UCSD-AML1 (cell line): Measurements from ENCODE around the gene MEIS1.

Experiments used
- DNase-seq: peaks from one replicate; lab custom pipeline; 2025; ENCODE audit not compliant: unreplicated experiment; lab: John Stamatoyannopoulos, UW

Gene MEIS1

GRCh38 chr2:66431274-66431642 lies 3.7 kb upstream of the MEIS1 start:
- no peak for DNase-seq

- DNase-seq = no peak
These were observed 2.9 kb upstream of the MEIS1 start for GRCh38 chr2:66431846-66432587.

DNA sequence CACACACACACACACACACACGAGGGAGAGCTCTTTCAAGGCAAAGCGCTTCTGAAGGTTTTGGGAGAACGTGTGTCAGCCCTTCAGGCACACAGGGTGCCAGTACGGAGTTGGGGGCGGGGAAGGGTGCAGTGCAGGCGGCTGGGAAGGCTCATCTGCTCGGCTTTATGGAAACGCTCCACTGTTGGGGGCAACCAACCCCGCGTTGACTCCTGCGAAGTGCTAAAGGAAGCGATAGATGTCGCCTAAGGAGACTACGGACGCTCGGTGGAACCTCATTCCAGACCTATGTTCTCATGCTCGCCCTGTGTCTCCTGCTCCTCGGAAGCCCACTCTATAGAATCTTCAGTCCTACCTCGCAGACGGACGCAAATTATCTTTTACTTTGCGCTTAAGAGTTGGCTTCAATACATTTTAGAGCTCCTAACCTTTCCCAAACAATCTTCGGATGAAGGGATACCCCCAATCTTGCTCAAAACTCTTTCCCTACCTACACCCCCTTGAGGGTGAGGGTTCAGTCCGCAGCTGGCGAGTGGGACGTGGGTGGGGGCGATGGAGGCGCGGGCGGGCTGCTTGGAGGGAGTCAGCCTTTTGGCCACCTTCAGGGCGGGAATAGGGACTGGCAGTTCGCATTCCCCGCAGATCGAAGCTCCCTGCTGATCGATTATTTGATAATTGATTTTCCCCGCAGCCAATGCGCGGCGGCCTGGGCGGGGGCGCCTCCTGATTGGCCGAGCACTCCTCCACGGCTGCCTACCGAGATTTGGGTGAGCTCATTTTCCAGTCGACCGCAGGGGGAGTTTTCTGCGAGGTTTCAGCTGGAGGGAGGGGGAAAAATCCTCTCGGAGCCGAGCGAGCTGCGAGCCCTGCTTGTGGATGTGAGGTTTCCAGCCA lies 1.9 kb upstream of the MEIS1 start:
- peak; percentile 90 for DNase-seq

GRCh38 chr2:66433695-66433944 lies 1.3 kb upstream of the MEIS1 start:
- no peak for DNase-seq

DNA sequence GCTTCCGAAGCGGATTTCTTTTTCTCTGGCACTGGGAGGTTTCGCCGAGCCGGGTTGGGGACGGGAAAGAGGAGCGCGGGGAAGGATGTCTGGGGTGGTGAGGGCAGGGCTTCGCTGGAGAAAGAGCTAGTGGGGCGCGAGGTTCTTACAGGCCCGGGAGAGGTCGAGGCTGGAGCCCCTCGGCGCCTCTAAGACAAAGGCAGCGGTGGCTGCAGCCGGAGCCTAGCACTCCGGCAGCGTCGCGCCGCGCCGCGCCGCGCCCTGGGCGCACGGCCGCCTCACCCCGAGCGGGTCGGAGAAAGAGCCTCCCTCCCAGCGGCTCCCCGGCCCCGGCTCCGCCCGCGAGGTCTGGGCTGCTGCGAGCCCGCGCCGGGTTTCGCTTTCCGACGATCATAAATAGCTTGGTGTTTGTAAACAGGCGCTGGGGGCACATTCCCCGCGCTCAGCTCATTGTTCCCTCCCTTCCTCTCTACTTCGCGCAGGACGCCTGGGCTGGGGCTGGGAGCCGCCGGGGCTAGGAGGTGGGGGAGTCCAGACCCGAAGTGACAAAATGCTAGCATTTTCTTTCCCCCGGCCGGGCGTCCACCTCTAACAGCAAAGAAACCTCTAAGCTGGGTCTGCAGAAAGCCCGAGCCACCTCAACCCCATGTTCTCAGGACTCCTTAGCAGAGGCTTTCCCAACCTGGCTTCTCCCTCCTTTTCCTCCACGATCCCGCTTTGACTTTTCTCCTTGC lies 813 bp upstream of the MEIS1 start:
- DNase-seq = peak; percentile 65

DNA sequence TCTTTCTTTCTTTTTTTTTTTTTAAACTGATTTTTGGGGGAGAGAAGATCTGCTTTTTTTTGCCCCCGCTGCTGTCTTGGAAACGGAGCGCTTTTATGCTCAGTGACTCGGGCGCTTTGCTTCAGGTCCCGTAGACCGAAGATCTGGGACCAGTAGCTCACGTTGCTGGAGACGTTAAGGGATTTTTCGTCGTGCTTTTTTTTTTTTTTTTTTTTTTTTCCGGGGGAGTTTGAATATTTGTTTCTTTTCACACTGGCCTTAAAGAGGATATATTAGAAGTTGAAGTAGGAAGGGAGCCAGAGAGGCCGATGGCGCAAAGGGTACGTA lies 587 bp downstream of the MEIS1 start:
- no peak for DNase-seq

DNA sequence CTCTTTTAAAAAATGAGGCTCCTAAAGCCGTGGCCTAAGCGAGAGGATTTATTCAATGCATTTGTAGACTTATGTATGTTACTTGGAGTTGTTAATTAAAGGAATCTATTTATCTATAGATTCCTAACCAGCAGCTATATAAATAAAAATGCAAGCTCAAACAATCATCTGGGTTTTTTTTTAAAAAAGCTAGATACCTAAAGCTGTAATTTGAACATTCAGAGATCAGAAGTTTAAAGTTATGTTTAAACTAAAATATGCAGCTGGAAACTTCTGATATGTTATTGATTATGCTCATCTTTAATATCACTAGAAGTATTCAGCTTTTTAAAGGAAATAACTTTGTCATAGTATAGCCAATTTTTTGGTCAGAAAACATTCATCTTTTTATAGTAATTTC lies 1.0 kb downstream of the MEIS1 start:
- DNase-seq = no peak

- DNase-seq = no peak
These were observed 1.7 kb downstream of the MEIS1 start for GRCh38 chr2:66436581-66437001.

DNA sequence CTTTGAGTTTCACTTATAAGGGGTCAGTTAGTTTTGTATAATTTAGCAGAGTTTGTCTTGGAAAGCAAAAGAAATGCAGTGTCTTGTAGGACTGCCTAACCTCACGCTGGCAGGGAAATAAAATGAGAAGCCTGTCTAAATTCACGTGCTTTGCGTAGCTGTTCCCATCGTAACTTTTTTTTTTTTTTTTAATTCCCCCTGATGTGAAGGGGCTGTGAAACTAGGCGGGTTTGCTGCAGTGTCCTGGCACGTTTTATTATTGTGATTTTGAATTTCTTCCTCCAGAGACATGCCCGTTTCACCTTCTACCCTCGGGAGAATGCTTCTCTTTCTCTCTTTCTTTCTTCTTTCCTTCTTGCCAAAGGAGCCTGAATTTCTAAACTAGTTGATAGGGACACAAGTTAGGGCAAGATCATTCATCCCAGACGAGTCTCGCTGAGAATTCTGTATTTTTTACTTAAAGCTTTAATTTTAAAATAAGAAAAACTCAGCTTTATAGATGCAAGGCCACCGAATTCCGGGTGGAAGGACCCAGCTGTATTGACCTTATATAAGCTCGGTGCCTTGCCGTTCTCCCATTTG lies 2.3 kb downstream of the MEIS1 start:
- no peak for DNase-seq

DNA sequence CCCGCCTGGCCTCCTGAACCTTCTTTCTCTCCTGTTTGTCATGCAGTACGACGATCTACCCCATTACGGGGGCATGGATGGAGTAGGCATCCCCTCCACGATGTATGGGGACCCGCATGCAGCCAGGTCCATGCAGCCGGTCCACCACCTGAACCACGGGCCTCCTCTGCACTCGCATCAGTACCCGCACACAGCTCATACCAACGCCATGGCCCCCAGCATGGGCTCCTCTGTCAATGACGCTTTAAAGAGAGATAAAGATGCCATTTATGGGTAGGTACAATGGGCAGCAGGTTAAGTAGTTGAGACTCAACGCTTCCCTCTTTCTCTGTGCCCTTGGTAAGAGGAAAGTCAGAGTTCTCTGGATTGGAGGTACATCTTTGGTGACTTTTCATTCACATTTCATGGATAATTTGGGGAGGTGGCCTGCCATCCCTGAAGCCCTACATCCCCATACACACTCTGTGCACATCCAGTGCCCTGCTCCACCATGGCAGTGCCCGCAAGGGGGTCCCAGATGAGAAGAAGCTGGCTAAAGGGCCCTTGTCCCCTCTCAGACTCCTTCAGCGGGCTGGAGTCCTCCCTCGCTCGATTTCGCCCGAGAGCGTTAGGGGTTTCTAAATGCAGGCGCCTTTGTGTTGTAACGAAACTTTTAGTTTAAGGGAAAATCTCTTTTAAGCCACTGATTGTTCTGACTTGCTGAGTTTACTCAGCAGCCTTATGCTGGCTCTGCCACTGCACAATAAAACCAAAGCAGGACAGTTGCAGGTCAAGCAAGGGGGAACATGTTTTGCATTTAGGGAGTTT lies 3.0 kb downstream of the MEIS1 start:
- peak; percentile 58 for DNase-seq

GRCh38 chr2:66438498-66438833 lies 3.5 kb downstream of the MEIS1 start:
- no peak for DNase-seq

- peak; percentile 31 for DNase-seq
These were observed 4.2 kb downstream of the MEIS1 start for GRCh38 chr2:66438891-66439811.

DNA sequence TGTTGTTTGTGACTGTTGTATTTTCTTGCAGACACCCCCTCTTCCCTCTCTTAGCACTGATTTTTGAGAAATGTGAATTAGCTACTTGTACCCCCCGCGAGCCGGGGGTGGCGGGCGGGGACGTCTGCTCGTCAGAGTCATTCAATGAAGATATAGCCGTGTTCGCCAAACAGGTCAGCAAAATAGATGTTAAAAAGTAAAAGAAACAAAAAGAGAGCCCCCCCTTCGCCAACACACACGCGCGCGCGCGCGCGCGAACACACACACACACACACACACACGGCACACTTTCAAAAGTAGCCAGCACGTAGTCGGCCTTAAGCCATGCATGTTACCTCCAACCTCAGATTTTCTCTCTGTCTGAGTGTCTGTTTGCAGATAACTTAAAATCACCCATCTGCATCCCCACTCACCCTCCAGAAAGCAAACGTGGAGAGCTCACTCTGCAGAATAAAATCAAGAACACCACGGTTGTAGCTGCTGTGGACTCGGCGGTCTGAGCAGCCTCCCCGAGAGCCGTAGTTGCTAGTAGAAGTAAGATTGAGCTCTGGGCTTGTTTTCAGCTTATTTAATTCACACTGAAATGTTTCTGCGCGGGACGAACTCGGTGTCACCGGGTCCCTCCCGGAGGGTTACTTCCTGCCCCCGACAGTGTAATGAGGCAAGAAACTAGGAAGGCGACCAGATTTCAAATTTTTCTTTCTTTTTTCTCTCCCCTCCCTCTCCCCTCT lies 5.1 kb downstream of the MEIS1 start:
- peak; percentile 45 for DNase-seq

GRCh38 chr2:66440708-66441497 lies 6.0 kb downstream of the MEIS1 start:
- peak; percentile 36 for DNase-seq

DNA sequence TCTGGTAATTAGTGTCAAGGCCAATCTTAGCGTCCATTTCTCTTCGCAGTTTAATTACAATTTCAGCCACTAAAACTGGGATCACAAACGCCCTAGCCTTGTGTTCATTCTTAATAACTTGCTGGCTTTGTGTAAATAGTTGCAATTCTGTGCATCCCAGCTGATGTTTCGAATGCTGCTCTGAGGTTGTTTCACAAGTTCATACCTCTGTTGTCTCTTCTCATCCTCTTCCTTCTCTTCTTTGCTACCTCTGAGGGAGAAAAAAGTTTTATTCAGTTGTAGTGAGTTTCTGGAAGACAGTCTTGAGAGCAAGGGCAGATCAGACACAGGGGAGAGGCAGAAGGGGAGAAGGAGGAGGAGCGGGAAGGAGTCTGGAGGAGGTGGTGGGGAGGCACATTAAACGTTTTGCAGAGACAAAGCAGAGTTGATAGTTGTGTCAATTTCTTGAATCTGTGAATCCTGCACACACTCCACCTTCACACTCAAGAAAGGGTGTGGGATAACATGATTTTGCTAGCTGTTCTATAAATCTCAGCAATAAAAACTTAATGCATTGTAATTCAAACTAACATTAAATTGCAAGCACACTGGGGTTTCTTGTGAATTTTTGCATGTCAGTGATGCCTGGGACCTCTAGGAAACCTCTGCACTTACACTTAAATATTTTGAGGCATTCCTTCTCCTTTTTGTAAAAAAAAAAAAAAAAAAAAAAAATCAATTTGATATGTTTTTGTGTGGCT lies 6.8 kb downstream of the MEIS1 start:
- DNase-seq = no peak

DNA sequence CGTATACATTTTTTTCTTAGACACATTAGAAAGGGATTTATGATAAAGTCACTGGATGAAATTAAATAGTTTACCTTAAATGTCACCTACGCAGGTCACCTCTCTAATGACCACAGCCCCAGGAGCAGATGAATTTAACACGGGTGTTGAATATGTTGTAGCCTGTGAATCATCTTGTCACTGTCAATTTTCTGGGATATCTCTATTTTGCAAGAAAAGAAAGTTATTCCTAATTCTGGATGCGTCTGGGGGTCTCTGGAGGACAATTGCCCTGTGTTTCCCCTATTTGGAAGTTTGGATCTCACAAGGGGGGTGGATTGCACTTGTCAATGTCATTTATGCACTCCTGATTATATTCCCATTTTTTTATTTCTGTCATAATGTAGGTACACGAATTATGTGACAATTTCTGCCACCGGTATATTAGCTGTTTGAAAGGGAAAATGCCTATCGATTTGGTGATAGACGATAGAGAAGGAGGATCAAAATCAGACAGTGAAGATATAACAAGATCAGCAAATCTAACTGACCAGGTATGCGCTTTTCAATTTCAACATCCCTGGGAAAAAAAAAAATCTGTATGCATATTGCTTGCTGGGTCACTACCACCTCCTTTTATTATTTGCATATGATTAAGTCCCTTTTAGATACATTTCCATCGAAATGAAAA lies 7.7 kb downstream of the MEIS1 start:
- DNase-seq = no peak
